ENCODE data around the gene CDO1. TPM values are rescaled to one million over a fixed set of nuclear protein-coding genes. Genes with fewer than 3 reads are reported as not detected.

CDO1 gene
- total RNA-seq, 2 experiments from 2014 or later = 0.19 to 0.34 TPM

DNA sequence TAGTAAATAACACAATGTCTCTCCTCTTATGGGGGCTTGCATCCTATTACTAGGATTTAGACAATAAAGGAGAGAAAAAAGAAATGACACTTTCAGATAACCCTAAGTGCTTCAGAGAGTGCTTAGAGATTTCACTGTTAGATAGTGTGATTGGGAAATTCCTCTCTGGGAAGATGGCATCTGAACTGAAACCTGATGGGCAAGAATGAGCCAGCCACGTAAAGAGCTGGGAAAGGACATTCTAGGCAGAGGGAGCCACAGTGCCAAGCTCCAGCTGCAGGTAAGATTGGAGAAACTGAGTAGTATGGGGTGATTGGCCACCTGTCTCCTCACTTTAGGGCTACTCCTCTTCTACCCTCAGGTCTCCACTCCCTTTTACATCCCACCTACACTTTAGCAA is 14.5 kb downstream of the CDO1 start:
- Mint-ChIP-seq H3K4me1 (ENCODE audit: low read depth) (no peaks in the 10 kb centered on the region), H3K9me3 (no peaks in the 10 kb centered on the region), H3K27ac (no peak overlapping the region), H3K36me3 (ENCODE audit: low read depth) (no peaks in the 10 kb centered on the region), H3K4me3 (no peak overlapping the region), H3K27me3 (peaks cover 5% of the 10 kb centered on the region)
- intact Hi-C loops (cut with DNase I, micrococcal nuclease) = no loop called here
- no peaks in the 10 kb centered on the region for H3K4me1 ChIP-seq (ENCODE audit: insufficient read depth, low read length)
- no peak for ATAC-seq (ENCODE audit: poor library complexity)
- no peaks in the 10 kb centered on the region for H3K27me3 ChIP-seq (ENCODE audit: control insufficient read depth in 1 of 2, insufficient read depth in 2 of 2, low read length in 2 of 2)
- DNase-seq = no peak
- no peaks in the 10 kb centered on the region for H3K36me3 ChIP-seq (ENCODE audit: insufficient read depth, low read length)
- POLR2A ChIA-PET = no interaction called here
- TF ChIP-seq, protein P1, sequence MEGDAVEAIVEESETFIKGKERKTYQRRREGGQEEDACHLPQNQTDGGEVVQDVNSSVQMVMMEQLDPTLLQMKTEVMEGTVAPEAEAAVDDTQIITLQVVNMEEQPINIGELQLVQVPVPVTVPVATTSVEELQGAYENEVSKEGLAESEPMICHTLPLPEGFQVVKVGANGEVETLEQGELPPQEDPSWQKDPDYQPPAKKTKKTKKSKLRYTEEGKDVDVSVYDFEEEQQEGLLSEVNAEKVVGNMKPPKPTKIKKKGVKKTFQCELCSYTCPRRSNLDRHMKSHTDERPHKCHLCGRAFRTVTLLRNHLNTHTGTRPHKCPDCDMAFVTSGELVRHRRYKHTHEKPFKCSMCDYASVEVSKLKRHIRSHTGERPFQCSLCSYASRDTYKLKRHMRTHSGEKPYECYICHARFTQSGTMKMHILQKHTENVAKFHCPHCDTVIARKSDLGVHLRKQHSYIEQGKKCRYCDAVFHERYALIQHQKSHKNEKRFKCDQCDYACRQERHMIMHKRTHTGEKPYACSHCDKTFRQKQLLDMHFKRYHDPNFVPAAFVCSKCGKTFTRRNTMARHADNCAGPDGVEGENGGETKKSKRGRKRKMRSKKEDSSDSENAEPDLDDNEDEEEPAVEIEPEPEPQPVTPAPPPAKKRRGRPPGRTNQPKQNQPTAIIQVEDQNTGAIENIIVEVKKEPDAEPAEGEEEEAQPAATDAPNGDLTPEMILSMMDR (IDR thresholded peaks at IDR 0.05) = no peak
- H3K27ac ChIP-seq (ENCODE audit: low read depth in 1 of 2, low read length in 2 of 2) = no peak overlapping the region
- H3K9me3 ChIP-seq (ENCODE audit: control insufficient read depth in 1 of 2, insufficient read depth in 1 of 2, low read length in 2 of 2) = no peaks in the 10 kb centered on the region
- H3K4me3 ChIP-seq (ENCODE audit: low read length) = no peak overlapping the region
- CTCF ChIA-PET = no interaction called here

DNA sequence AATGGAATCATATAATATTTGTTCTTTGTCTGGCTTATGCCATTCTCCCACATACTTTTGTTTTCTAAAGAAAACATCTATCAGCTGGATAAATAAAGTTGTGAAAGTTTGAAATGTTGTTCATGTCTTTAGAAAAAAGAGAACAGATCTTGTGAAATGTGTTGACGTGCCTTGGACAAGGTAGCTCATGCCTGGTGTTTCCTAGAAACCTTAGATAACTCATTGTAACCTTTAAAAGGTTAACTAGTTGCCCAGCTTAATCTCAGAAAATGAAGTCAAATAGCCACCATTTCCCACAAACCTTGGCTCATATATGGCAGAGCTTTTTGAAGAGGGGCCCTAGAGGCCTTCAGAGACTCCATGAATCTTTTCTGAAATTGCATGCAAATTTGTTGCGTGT is 15.3 kb downstream of the CDO1 start:
- intact Hi-C loops (cut with DNase I, micrococcal nuclease) = no loop called here
- H3K4me3 Mint-ChIP-seq = no peak overlapping the region
- no peaks in the 10 kb centered on the region for H3K4me1 Mint-ChIP-seq (ENCODE audit: low read depth)
- Histone ChIP-seq H3K27me3 (ENCODE audit: control insufficient read depth in 1 of 2, insufficient read depth in 2 of 2, low read length in 2 of 2) (no peaks in the 10 kb centered on the region), H3K4me1 (ENCODE audit: insufficient read depth, low read length) (no peaks in the 10 kb centered on the region), H3K36me3 (ENCODE audit: insufficient read depth, low read length) (no peaks in the 10 kb centered on the region), H3K27ac (ENCODE audit: low read depth in 1 of 2, low read length in 2 of 2) (no peak overlapping the region), H3K4me3 (ENCODE audit: low read length) (no peak overlapping the region), H3K9me3 (ENCODE audit: control insufficient read depth in 1 of 2, insufficient read depth in 1 of 2, low read length in 2 of 2) (no peaks in the 10 kb centered on the region)
- H3K9me3 Mint-ChIP-seq = no peaks in the 10 kb centered on the region
- ChIA-PET POLR2A (no interaction called here), CTCF (no interaction called here)
- TF ChIP-seq, protein P1 (IDR thresholded peaks at IDR 0.05) = no peak
- H3K27ac Mint-ChIP-seq = no peak overlapping the region
- peaks cover 9% of the 10 kb centered on the region for H3K27me3 Mint-ChIP-seq
- no peak for DNase-seq
- no peak for ATAC-seq (ENCODE audit: poor library complexity)
- no peaks in the 10 kb centered on the region for H3K36me3 Mint-ChIP-seq (ENCODE audit: low read depth)

GRCh38 chr5:115800108-115800507 is 16.4 kb downstream of the CDO1 start:
- no peaks in the 10 kb centered on the region for H3K9me3 Mint-ChIP-seq

More at GRCh38 chr5:115800108-115800507, 16.4 kb downstream of the CDO1 start:
- H3K9me3 ChIP-seq (ENCODE audit: control insufficient read depth in 1 of 2, insufficient read depth in 1 of 2, low read length in 2 of 2) = no peaks in the 10 kb centered on the region
- ChIA-PET POLR2A (no interaction called here), CTCF (no interaction called here)
- no peak overlapping the region for H3K27ac ChIP-seq (ENCODE audit: low read depth in 1 of 2, low read length in 2 of 2)
- TF ChIP-seq, protein P1 (IDR thresholded peaks at IDR 0.05) = no peak
- Mint-ChIP-seq H3K4me1 (ENCODE audit: low read depth) (no peaks in the 10 kb centered on the region), H3K27ac (no peak overlapping the region), H3K4me3 (no peak overlapping the region), H3K36me3 (ENCODE audit: low read depth) (no peaks in the 10 kb centered on the region), H3K27me3 (peaks cover 9% of the 10 kb centered on the region)
- no peak overlapping the region for H3K4me3 ChIP-seq (ENCODE audit: low read length)
- ATAC-seq (ENCODE audit: poor library complexity) (no peak), DNase-seq (no peak)
- no peaks in the 10 kb centered on the region for H3K27me3 ChIP-seq (ENCODE audit: control insufficient read depth in 1 of 2, insufficient read depth in 2 of 2, low read length in 2 of 2)
- intact Hi-C loops (cut with DNase I, micrococcal nuclease) = no loop called here
- no peaks in the 10 kb centered on the region for H3K4me1 ChIP-seq (ENCODE audit: insufficient read depth, low read length)
- H3K36me3 ChIP-seq (ENCODE audit: insufficient read depth, low read length) = no peaks in the 10 kb centered on the region

Measured in CD4-positive, alpha-beta T cell (primary cell).